Inflammatory macrophage treated with lipopolysaccharide for 4 hours (primary cell): ENCODE measurements around the gene RABAC1.
"Not testable (repeated sequence)": the region's sequence is repeated elsewhere in the genome, so short reads cannot be mapped to it uniquely, and the experiment has no call there.

Source experiments
- DNase-seq: peaks from one replicate; pipeline ENCODE4 v3.0.0-alpha.2; 2020

The RABAC1 gene

DNA sequence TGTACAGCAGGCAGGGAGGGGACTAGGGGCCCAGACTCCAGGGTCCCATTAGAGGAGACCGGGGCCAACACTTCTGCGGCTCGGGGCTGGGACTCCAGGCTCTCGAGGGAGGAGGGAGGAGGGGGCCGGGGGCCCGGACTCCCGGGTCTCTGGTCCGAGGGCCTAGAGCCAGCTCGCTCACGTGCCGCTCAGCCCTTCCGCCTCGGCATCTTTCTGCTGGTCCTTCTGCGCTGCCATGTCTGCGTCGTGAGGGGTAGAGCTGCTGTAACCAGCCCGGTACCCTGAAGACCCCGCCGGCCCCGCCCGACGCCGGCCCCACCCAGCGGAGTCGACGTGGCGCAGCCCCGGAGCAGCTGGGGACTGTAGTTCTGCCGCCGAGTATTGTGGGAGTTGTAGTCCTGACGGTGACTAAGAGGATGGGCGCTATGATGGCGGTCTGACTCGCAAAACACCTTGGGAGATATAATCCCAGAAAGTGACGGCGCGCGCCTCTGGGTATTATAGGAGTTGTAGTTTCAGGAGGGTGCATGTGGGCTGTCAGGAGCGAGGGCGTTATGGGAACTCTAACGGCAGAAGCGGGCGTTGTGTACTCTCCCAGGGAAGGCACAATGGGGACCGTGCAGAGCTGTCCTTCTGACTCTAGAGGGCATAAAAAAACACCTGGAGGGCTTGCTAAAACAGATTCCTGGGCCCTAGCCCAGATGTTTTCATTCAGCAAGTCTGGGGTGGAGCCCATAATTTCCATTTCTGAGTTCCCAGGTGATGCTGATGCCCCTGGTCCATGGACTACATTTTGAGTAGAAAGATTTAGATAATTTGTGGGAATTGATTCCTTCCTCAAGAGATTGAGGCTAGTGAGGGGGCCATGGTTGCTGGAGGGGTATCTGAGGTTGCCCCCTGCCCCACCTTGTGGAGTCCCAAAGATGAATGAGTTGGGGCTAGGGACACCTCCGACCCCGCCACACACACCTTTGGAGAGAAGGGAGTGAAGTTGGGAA, at the start of gene RABAC1:
Gene RABAC1, minus strand, starts transcription at position 266 of the 998 bp plus-strand sequence. Its CDS starts 29 bp downstream, at position 237.
- peak; percentile 88 for DNase-seq

DNA sequence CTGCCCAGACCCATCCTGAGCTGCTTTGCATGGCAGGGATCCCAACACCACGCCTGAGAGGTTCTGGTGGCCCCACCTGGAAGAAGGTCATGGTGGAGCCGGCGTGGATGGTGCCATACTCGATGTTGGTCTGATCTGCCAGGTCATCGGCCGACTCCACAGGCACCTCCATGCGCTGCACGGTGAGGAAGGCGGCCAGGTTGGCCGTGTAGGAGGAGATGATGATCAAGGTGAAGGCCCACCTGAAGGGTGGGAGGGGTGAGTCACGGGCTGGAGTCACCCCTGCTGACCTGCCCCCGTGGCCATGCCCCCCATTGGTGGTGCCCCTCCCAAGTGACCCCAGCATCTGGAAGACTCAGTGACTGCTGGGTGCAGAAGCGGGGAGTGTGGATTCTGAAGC, 47.4 kb upstream of the RABAC1 start:
- DNase-seq, result no peak

DNA sequence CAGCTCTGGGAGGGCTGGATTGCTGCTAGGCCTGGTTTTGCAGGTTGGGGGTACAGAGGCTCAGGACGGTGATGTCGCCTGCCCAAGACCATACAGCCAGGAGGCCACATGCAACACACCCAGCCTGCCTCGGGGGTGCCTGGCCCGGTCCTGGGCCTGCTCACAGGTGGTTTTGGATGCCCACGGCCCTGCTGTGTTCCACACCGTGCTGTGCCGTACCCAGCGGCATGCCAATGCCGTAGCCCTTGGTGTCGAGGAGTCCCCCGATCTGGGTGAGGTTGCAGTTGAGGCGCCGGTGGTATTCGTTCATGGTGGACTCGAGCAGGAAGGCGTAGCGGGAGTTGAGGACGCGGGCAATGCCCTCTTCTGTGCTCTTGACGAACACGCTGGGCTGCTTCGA, 46.4 kb upstream of the RABAC1 start:
- DNase-seq, result no peak

DNA sequence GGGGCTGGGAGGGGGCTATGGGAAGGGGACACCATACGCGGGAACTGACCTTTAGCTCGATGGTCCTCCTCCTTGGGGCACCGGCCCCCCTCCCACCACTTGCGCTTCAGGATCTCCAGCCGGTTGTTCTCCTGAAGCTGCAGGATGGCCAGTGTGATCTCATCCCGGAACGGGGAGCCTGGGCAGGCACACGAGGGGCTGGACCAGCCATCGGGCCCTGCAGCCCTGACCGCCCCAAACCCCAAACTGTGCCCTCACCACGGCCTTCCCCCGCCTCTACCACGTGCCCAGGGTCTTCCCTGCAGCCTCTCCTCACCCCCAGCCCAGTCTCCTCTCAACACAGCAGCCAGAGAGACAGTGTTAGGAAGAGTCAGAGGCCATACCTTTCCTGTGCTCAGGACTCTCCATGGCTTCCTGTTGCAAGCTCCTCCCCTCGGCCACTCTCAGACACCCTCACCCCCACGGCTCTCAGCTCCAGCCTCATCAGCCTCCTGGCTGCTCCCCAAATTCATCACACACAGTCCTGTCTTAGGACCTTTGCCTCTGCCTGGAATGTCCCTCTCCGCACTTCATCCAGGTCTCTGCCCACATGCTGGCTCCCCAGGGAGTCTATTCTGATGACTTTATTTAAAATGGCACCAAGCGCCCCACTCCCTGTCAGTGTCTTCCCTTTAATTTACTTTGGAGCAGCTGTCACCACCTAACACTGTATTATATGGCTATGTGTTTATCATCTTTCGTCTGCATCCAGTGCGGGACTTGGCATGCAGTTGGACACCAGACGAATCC, 44.6 kb upstream of the RABAC1 start:
- DNase-seq, result no peak

DNA sequence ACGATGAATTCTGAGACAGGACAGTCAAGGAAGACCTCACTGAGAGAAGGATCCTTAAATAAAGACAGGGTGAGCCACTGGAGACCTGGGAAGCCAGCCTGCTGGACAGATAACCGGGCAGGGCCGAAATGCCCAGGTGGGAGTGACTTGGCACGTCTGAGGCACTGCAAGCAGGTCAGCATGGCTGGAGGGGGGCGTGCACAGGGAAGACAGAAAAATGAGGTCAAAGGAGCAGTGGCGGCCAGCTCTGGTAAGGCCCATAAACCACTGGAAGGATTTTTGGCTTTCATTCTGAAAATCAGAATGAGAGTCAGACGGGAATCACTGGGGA, 40.7 kb upstream of the RABAC1 start:
- no peak for DNase-seq

DNA sequence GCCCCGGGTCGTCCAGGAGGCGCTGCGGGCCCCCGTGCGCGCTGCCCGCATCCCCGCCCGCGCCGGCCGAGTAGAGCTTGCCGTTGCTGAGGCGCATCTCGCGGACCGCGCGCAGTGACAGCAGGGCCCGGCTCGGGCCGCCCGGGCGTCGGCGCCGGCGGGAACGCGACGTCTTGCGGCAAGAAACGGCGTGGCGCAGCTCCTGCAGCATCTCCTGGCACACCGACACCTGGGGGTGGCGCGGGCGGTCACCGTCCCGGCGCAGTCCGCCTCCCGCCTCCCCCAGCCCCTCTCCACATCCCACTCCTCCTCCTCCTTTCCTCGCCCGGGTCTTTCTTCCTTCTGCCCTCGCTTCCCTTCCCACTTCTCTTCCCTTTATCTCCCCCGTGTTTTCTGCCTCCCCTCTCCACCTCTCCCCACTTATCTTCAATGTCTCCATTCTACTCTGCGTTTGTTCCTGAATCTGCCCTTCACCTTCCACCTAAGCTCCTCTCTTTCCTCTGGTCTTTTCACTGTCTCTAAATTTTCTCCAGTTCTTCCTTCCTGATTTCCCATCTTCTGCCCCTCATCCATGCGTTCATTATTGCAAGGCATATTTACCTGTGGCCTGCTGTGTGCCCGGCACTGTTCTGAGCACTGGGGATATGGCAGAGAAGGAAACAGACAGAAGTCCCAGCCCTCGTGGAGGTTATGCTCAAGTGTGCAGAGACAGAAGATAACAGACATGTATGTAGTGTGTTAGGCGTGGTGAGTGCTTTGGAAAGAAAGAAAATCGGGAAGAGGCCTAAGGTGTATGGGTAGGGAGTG, 40.2 kb upstream of the RABAC1 start:
- no peak for DNase-seq

DNA sequence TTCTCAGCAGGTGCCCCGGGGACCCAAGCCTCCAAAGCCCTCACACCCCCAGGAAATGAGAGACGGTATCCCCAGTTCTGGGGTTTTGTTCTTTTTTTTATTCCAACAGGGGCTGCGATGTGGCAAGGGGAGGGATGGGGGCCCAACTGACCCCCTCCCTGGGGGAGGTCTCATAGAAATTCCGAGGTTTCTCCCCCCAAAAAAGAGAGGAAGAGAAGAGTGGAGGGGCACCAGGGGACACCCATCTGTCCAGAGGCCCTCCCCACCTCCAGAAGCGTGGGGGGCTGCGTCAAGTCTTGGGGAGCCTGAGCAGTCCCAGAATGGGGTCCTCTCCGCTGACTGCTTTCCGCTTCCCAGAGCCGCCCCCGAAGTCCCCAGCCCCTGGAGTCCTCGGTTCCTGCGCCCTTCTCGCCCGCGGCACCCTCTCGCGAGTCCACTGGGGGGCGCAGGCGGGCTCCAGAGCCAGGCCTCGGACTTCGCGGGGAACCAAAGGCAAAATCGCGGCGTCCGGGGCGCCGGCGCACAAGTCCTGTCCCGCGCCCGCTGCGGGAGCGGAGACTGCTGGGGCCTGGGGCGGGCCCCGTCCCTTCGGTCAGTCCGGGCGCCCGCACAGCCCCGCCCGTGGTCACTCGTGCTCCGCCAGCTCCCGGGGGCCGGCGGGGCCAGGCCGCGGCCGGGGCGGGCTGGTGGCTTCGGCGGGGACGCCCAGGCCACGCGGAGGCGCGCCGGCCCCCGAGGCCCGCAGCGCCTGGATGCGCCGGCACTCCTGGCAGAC, 39.3 kb upstream of the RABAC1 start:
- no peak for DNase-seq

DNA sequence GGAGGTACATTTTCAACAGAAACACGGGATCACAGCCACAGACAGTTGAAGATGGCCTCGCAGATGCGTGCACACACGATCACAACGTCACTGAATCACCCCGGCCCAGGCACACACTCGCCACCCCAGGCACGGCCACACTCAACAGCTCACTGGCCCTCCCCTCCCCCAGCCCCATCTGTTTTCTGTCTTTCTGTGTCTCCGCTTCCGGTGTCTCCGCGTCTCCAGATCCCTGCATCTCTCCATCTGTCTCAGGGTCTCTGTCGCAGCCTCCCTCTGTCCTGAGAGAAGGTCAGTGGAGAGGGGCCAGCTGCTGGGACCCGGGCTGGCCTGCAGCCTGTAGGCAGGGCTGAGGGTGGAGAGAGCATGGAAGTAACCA, 38.7 kb upstream of the RABAC1 start:
- DNase-seq, result no peak

DNA sequence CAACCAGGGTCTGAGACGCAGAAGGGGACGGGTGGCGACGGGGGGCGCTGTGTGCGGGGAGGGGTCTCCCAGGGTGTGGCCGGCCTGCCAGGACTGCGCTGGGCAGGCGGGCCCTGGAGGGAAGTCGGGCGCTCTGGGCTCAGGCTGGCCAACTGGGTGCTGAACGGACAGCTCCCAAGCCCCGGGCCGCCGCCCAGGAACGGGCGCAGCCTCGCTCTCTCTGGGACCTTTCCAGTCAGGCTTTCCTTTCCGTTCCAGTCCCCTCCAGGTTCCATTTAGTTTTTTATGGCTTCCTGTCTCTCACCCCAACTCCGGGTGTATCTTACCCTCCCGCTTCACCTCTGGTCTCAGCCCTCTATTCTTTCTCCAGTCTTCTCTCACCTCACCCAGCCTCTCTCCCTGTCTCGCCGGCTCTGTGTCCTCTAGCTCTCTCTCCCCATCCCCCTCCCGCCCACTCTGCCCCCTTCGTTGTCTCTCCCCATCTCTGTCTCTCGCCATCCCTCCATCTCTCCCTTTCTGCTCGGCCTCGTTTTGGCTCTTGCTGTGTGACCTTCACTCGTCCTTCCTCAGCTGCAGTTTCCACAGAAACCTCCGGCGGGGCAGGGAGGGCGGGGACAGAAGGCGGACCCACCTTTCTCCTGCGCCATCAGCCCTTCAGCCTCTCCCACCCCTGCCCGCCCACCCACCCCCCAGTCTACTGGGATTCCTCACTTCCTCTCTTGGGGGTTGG, 38.2 kb upstream of the RABAC1 start:
- DNase-seq, result peak; percentile 23

GRCh38 chr19:41995959-41996797, 37.1 kb upstream of the RABAC1 start:
- no peak for DNase-seq

GRCh38 chr19:41994994-41995958, 36.2 kb upstream of the RABAC1 start:
- no peak for DNase-seq

DNA sequence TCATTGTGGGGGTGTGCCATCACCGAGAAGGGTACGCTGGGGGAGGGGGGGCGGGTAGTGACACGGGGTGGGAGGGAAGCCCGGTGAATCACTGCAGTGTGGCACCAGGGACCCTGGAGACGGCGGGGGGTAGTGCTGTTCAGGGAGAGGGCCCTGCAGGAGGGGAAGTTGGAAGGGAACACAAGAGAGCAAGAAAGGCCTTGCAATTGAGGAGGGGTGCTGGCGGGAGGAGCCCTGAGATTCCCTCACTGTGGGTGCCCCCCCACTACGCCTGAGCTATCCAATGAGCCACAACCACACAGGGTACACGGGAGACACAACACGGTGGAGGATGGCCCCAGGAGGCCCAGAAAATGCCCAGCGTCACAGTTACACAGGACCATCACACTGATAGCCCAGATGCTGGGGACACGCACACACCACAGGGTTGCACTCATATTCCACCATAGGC, 35.4 kb upstream of the RABAC1 start:
- DNase-seq, result no peak

DNA sequence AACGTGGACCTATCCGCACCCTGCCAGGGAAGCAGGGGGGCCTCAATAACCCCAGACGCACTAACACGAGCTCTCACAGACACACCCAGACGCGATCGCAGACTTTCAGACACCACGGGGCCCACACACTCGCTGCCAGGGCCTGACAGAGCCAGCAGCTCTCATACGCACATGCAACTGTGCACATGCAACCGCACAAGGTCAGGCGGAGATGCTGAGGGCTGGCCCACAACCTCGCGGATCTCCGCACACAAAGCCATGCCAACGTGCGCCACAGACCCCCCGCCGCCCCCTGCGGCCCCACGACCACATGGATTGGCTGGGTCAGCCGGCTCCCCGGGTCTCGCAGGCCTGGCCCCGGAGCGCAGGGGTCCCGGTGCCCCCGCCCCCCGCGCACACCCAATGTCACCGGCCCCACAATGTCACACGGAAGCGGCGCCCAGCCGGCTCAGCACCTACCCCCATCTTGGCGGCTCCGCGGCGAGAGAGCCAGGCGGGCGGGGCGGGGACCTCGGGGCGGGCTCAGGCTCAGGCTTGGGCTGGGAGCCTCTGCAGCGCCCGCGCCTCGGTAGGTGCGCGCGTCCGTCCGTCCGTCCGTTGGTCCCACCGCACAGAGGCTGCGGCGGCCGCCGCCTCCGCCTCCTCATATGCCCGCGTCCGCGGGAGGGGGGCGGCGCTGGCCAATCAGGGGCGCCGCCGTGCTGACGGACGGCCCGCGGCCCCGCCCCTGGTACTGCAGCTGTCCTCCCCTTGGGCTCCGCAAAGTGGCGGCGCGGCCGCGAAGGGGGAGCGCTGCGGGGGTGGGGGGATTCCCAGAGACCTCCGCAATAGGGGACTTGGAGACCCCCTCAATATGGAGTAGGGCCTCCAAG, 34.7 kb upstream of the RABAC1 start, which contains the start of gene ATP1A3:
Gene ATP1A3, minus strand, starts transcription at position 619 of the 872 bp plus-strand sequence. Its CDS starts 154 bp downstream, at position 465.
- DNase-seq, result peak; percentile 39

- DNase-seq, result not testable (repeated sequence)
Observed at GRCh38 chr19:41991925-41992569, 32.9 kb upstream of the RABAC1 start.

DNA sequence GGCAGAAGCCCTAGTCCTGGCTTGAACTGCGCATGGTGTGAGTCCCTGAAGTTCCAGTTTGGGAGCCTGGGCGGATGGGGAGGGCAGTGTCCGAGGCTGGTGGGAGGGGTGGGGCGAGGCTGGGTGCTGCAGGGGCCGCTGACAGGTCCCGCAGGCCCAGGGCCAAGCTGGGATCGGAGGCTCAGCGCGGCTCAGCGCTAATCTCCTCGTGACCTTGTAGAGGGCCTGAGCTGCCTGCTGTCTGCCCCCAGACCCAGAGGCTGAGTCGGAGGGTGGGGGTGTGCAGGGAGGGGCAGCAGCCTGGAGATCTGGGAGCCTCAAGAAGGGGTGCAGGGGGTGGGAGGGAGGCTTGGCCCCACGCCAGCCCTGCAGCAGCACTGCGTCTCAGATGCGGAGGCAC, 31.9 kb upstream of the RABAC1 start:
- no peak for DNase-seq

DNA sequence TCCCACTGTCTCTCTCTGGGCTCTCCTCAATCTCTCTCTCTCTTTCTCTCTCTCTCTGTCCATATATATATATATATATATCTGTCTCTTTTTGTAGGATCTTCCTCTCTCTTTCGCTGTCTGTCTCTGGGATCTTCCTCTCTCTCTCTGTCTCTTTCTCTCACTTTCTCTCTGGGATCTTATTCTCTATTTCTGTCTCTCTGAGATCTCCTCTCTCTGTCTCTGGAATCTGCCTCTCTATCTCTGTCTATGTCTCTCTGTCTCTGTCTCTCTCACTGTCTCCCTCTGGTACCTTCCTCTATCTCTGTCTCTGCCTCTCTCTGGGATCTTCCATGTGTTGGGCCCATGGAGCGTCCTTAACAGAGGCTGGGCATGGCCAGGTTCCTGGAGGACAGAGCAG, 31.5 kb upstream of the RABAC1 start:
- no peak for DNase-seq

- no peak for DNase-seq
Observed at GRCh38 chr19:41990028-41990427, 30.9 kb upstream of the RABAC1 start.

GRCh38 chr19:41988947-41989346, 29.8 kb upstream of the RABAC1 start:
- no peak for DNase-seq
